Spinal cord (tissue), 10 donors: ENCODE results near the gene SLC16A1. TPM values are rescaled to one million over a fixed set of nuclear protein-coding genes. Genes with fewer than 3 reads are reported as not detected.
"Not testable (repeated sequence)": the region's sequence is repeated elsewhere in the genome, so short reads cannot be mapped to it uniquely, and the experiment has no call there.

Source experiments
- DNase-seq, 6 donors: peaks; one replicate each; pipeline versions ENCODE4 v3.0.0 to v3.0.0-alpha.2; 2013 to 2015; ENCODE audit warnings: low spot score in 6 of 6, low read depth in 4 of 6
- H3K27ac ChIP-seq: one replicate; pipeline ENCODE4 v1.5.1; 2013; ENCODE audit warnings: low read depth, low read length, control low read depth
- H3K27me3 ChIP-seq: one replicate; pipeline ENCODE4 v1.6.1; 2013; ENCODE audit warnings: low read length; ENCODE audit not compliant: control insufficient read depth, insufficient read depth
- H3K36me3 ChIP-seq: one replicate; pipeline ENCODE4 v1.6.1; 2013; ENCODE audit warnings: low read length; ENCODE audit not compliant: control insufficient read depth, insufficient read depth
- H3K4me1 ChIP-seq: one replicate; pipeline ENCODE4 v1.6.1; 2013; ENCODE audit warnings: low read length; ENCODE audit not compliant: control insufficient read depth, insufficient read depth
- H3K4me3 ChIP-seq: one replicate; pipeline ENCODE4 v1.5.1; 2013; ENCODE audit warnings: low read depth, low read length, control low read depth
- H3K9me3 ChIP-seq: one replicate; pipeline ENCODE4 v1.6.1; 2013; ENCODE audit warnings: low read length; ENCODE audit not compliant: control insufficient read depth, insufficient read depth
- WGBS: methylation state at CpG from one replicate; pipeline ENCODE4 v1.1.5; 2013; ENCODE audit warnings: missing lambda C conversion rate; ENCODE audit not compliant: insufficient coverage; 5-methylcytosine and 5-hydroxymethylcytosine counted together
- polyA plus RNA-seq, 2 donors: library from polyadenylated mRNA; unstranded; fragments of 120-200 nt; gene quantifications; one replicate each; pipeline ENCODE4 v1.2.1, GENCODE V29; 2013; ENCODE audit not compliant: insufficient read length in 2 of 2
- total RNA-seq, 2 donors: library from RNA; depleted of rRNA in 1 of 2; stranded (reverse); fragments of 120-200 nt in 1 of 2; fragments of >200 nt in 1 of 2; gene quantifications; one replicate each; pipeline versions ENCODE4 v1.2.3 to v1.2.4, GENCODE V29; 2013 to 2014
- donor health status: healthy.

SLC16A1 gene
- total and polyA plus RNA-seq, 4 donors: 60.3 to 127 (median 91.5) TPM

GRCh38 chr1:112975336-112975735 is 19.3 kb upstream of the SLC16A1 start:
- Histone ChIP-seq H3K27me3 (no peaks in the 10 kb centered on the region), H3K9me3 (no peaks in the 10 kb centered on the region), H3K27ac (no peak overlapping the region), H3K4me3 (no peak overlapping the region), H3K36me3 (no peaks in the 10 kb centered on the region), H3K4me1 (no peaks in the 10 kb centered on the region)
- 95% methylated on average over 4 of the region's 5 CpGs for WGBS
- no peak for DNase-seq

- no CpG with 5 or more reads among the region's 1 CpG for WGBS
- DNase-seq: no peak
- Histone ChIP-seq H3K27ac (no peak overlapping the region), H3K4me3 (no peak overlapping the region), H3K4me1 (no peaks in the 10 kb centered on the region), H3K9me3 (no peaks in the 10 kb centered on the region), H3K36me3 (no peaks in the 10 kb centered on the region), H3K27me3 (no peaks in the 10 kb centered on the region)
Measured at GRCh38 chr1:112974646-112975045, 18.6 kb upstream of the SLC16A1 start.

GRCh38 chr1:112973788-112974187 is 17.8 kb upstream of the SLC16A1 start:
- peaks cover 3% of the 10 kb centered on the region for H3K36me3 ChIP-seq
- WGBS: 100% methylated on average over 1 of the region's 1 CpG
- H3K4me3 ChIP-seq: no peak overlapping the region
- H3K27me3 ChIP-seq: no peaks in the 10 kb centered on the region
- H3K4me1 ChIP-seq: no peaks in the 10 kb centered on the region
- no peaks in the 10 kb centered on the region for H3K9me3 ChIP-seq
- H3K27ac ChIP-seq: no peak overlapping the region
- DNase-seq: no peak

- Histone ChIP-seq H3K4me3 (no peak overlapping the region), H3K4me1 (no peaks in the 10 kb centered on the region), H3K9me3 (no peaks in the 10 kb centered on the region), H3K27me3 (no peaks in the 10 kb centered on the region), H3K36me3 (peaks cover 7% of the 10 kb centered on the region), H3K27ac (no peak overlapping the region)
- DNase-seq: no peak
- no CpG with 5 or more reads among the region's 1 CpG for WGBS
Measured at GRCh38 chr1:112971006-112971405, 15.0 kb upstream of the SLC16A1 start.

GRCh38 chr1:112964347-112964746 is 8.4 kb upstream of the SLC16A1 start:
- DNase-seq: no peak
- H3K4me1 ChIP-seq: peaks cover 2% of the 10 kb centered on the region
- H3K4me3 ChIP-seq: no peak overlapping the region
- H3K9me3 ChIP-seq: no peaks in the 10 kb centered on the region
- 85% methylated on average over 3 of the region's 4 CpGs for WGBS
- no peaks in the 10 kb centered on the region for H3K27me3 ChIP-seq
- no peak overlapping the region for H3K27ac ChIP-seq
- peaks cover 19% of the 10 kb centered on the region for H3K36me3 ChIP-seq

- H3K27ac ChIP-seq: no peak overlapping the region
- no peak for DNase-seq
- no peaks in the 10 kb centered on the region for H3K9me3 ChIP-seq
- WGBS: no CpG with 5 or more reads among the region's 4 CpGs
- H3K36me3 ChIP-seq: peaks cover 12% of the 10 kb centered on the region
- H3K4me1 ChIP-seq: peaks cover 22% of the 10 kb centered on the region
- no peaks in the 10 kb centered on the region for H3K27me3 ChIP-seq
- H3K4me3 ChIP-seq: no peak overlapping the region
Measured at GRCh38 chr1:112961072-112961471, 5.1 kb upstream of the SLC16A1 start.

GRCh38 chr1:112960384-112960783 is 4.4 kb upstream of the SLC16A1 start:
- no peak overlapping the region for H3K27ac ChIP-seq

GRCh38 chr1:112958236-112958635 is 2.2 kb upstream of the SLC16A1 start:
- not testable (repeated sequence) for H3K9me3 ChIP-seq, H3K36me3 ChIP-seq, H3K4me3 ChIP-seq, H3K27me3 ChIP-seq, H3K27ac ChIP-seq, DNase-seq
- 60% methylated on average over 1 of the region's 7 CpGs for WGBS
- peaks cover 29% of the 10 kb centered on the region for H3K4me1 ChIP-seq

More at GRCh38 chr1:112960384-112960783, 4.4 kb upstream of the SLC16A1 start:
- Histone ChIP-seq H3K4me1 (peaks cover 25% of the 10 kb centered on the region), H3K4me3 (no peak overlapping the region), H3K36me3 (peaks cover 9% of the 10 kb centered on the region), H3K9me3 (no peaks in the 10 kb centered on the region), H3K27me3 (no peaks in the 10 kb centered on the region)
- no peak for DNase-seq
- WGBS: 89% methylated on average over 1 of the region's 3 CpGs

GRCh38 chr1:112957133-112957812 is 1.3 kb upstream of the SLC16A1 start:
- 9% methylated on average over 9 of the region's 11 CpGs for WGBS

GRCh38 chr1:112956544-112957132 is 642 bp upstream of the SLC16A1 start:
- no peak for DNase-seq
- peak overlapping the region; percentile 85 for H3K4me3 ChIP-seq
- no peaks in the 10 kb centered on the region for H3K9me3 ChIP-seq
- peak overlapping the region; percentile 90 for H3K27ac ChIP-seq
- H3K4me1 ChIP-seq: peaks cover 29% of the 10 kb centered on the region
- H3K36me3 ChIP-seq: peaks cover 6% of the 10 kb centered on the region
- under 1% methylated on average over 32 of the region's 38 CpGs for WGBS
- H3K27me3 ChIP-seq: no peaks in the 10 kb centered on the region

More at GRCh38 chr1:112957133-112957812, 1.3 kb upstream of the SLC16A1 start:
- peak overlapping the region; percentile 85 for H3K4me3 ChIP-seq
- no peaks in the 10 kb centered on the region for H3K27me3 ChIP-seq
- peak in 3 of 6 donors; percentile 22 to 77 (median 65) for DNase-seq
- H3K36me3 ChIP-seq: peaks cover 6% of the 10 kb centered on the region
- peak overlapping the region; percentile 47 for H3K27ac ChIP-seq
- H3K9me3 ChIP-seq: no peaks in the 10 kb centered on the region
- H3K4me1 ChIP-seq: peaks cover 29% of the 10 kb centered on the region
